ENCODE results near the gene KRTAP5-6.

DNA sequence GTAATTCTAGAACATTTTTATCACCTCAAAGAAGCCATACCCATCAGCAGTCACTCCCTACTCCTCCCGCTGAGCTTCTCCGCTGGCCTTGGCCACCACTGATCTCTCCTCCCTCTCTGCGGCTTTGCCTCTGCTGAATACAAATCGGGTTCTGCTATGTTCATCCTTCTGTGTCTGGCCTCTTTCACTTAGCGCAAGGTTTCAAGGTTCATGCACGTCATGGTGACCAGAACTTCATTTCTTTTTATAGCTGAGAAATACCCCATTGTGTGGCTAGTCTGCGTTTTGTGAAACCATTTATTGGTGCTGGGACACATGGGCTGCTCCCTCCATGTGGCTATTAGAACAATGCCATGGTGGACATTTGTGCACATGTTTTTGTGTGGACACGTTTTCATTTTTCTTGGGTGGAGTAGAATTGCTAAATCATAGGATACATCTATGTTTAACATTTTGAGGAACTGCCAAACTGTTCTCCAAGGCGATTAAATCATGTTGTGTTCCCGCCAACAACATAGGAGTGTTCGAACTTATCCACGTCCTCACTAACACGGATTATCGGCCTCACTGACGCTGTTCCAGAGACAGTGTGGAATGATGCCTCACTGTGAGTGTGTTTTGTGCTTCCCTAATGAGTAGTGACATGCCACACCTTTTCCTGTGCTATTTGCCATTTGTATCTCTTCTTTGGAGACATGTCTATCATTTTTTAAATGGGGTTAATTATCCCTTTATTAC, 24.2 kb upstream of the KRTAP5-6 start:
- TF ChIP-seq POLR2A (IDR thresholded peaks at IDR 0.05; ENCODE audit: low read length) (no peak), GATA1 (IDR thresholded peaks at IDR 0.05; ENCODE audit: low read depth, low read length) (no peak)

All from erythroblast (primary cell).